ENCODE data around the gene DPP10.

Gene DPP10

GRCh38 chr2:115606350-115606749 lies 1163.9 kb downstream of the DPP10 start:
- DNase-seq: no peak

- DNase-seq: no peak
Measured at GRCh38 chr2:115609978-115610377, 1167.5 kb downstream of the DPP10 start.

- no peak for DNase-seq
Measured at GRCh38 chr2:115610888-115611287, 1168.4 kb downstream of the DPP10 start.

- DNase-seq: no peak
Measured at GRCh38 chr2:115624332-115624731, 1181.9 kb downstream of the DPP10 start.

GRCh38 chr2:115634578-115634977 lies 1192.1 kb downstream of the DPP10 start:
- no peak for DNase-seq

GRCh38 chr2:115635430-115635829 lies 1193.0 kb downstream of the DPP10 start:
- no peak for DNase-seq

- no peak for DNase-seq
Measured at GRCh38 chr2:115649731-115650130, 1207.3 kb downstream of the DPP10 start.

- no peak for DNase-seq
Measured at GRCh38 chr2:115650827-115651226, 1208.4 kb downstream of the DPP10 start.

GRCh38 chr2:115652652-115653051 lies 1210.2 kb downstream of the DPP10 start:
- DNase-seq: no peak

- DNase-seq: no peak
Measured at GRCh38 chr2:115654362-115654761, 1211.9 kb downstream of the DPP10 start.

GRCh38 chr2:115678129-115678528 lies 1235.7 kb downstream of the DPP10 start:
- DNase-seq: no peak

GRCh38 chr2:115684345-115684744 lies 1241.9 kb downstream of the DPP10 start:
- DNase-seq: no peak

GRCh38 chr2:115691409-115691808 lies 1249.0 kb downstream of the DPP10 start:
- DNase-seq: no peak

GRCh38 chr2:115694651-115695050 lies 1252.2 kb downstream of the DPP10 start:
- no peak for DNase-seq

GRCh38 chr2:115733190-115733775 lies 1290.8 kb downstream of the DPP10 start:
- no peak for DNase-seq

- no peak for DNase-seq
Measured at GRCh38 chr2:115738111-115738510, 1295.7 kb downstream of the DPP10 start.

- no peak for DNase-seq
Measured at GRCh38 chr2:115739574-115739973, 1297.1 kb downstream of the DPP10 start.

- no peak for DNase-seq
Measured at GRCh38 chr2:115746151-115746550, 1303.7 kb downstream of the DPP10 start.

GRCh38 chr2:115757286-115757685 lies 1314.8 kb downstream of the DPP10 start:
- DNase-seq: no peak

- DNase-seq: no peak
Measured at GRCh38 chr2:115763601-115764000, 1321.2 kb downstream of the DPP10 start.

GRCh38 chr2:115771516-115771915 lies 1329.1 kb downstream of the DPP10 start:
- no peak for DNase-seq

- no peak for DNase-seq
Measured at GRCh38 chr2:115774361-115774760, 1331.9 kb downstream of the DPP10 start.

- DNase-seq: no peak
Measured at GRCh38 chr2:115779085-115779632, 1336.7 kb downstream of the DPP10 start.

- no peak for DNase-seq
Measured at GRCh38 chr2:115782286-115782685, 1339.8 kb downstream of the DPP10 start.

- DNase-seq: no peak
Measured at GRCh38 chr2:115796078-115796477, 1353.6 kb downstream of the DPP10 start.

Measured in CD4-positive, alpha-beta T cell treated with Interleukin-21 for 1 hour (primary cell).